ENCODE results near the gene OR4F15. TPM values are rescaled to one million over a fixed set of nuclear protein-coding genes. Genes with fewer than 3 reads are reported as not detected.
"Not testable (repeated sequence)": the region's sequence is repeated elsewhere in the genome, so short reads cannot be mapped to it uniquely, and the experiment has no call there.

Gene OR4F15
- polyA plus RNA-seq, 1 donor (not counting 4 experiments of a cell fraction or from before 2014, with no cell fraction given) = not detected

DNA sequence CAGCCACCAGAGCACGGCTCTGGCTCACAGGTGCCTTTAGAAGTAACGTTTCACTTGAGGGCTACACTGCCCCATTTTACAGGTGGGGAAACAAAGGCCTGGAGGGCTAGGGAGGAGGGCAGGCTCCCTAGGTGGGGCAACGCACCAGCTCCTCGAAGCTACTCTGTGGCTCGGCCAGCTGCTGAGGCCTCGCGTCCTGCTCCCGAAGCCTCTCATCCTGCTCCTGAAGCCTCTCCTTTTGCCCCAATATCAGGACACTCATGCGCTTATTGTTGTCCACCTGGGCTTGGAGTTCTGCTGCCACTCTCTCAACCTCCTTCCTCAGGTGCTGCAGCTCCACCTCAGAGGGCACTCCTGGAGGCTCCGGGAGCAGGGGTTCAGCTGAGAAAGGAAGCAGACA is 36.9 kb upstream of the OR4F15 start:
- dilution Hi-C loops (cut with MboI; ENCODE audit: extremely low pct_ligation_motif_present, low sequenced_read_pairs) = no loop called here
- Histone ChIP-seq H4K20me1 (ENCODE audit: control insufficient read depth, extremely low read depth, insufficient read depth, low read length) (no peaks in the 10 kb centered on the region), H3K9ac (ENCODE audit: control insufficient read depth, extremely low read depth, insufficient read depth, low read length) (no peak overlapping the region), H3K4me3 (ENCODE audit: control insufficient read depth in 2 of 3, extremely low read depth in 1 of 3, insufficient read depth in 2 of 3, low read depth in 1 of 3, low read length in 3 of 3) (no peak overlapping the region), H3K9me3 (ENCODE audit: control insufficient read depth, low read depth, low read length) (no peaks in the 10 kb centered on the region), H3K79me2 (ENCODE audit: control insufficient read depth, insufficient read depth, low read length) (no peaks in the 10 kb centered on the region), H3K36me3 (ENCODE audit: control insufficient read depth in 2 of 2, extremely low read depth in 1 of 2, insufficient read depth in 2 of 2, low read length in 2 of 2) (no peaks in the 10 kb centered on the region), H3K27me3 (ENCODE audit: control insufficient read depth, extremely low read depth, insufficient read depth, low read length) (peaks cover 3% of the 10 kb centered on the region), H3K9me1 (ENCODE audit: control insufficient read depth, extremely low read depth, insufficient read depth, low read length) (no peaks in the 10 kb centered on the region), H2AFZ (ENCODE audit: control insufficient read depth, low read length) (no peak overlapping the region), H3K27ac (ENCODE audit: control insufficient read depth, insufficient read depth, low read length) (no peak overlapping the region), H3K4me2 (ENCODE audit: control insufficient read depth, extremely low read depth, insufficient read depth, low read depth, low read length) (no peak overlapping the region), H3K4me1 (ENCODE audit: control insufficient read depth, extremely low read depth, insufficient read depth, low read length) (no peaks in the 10 kb centered on the region)
- no peak for FAIRE-seq
- no peak for DNase-seq (ENCODE audit: low read depth, low spot score)
- TF ChIP-seq EZH2 (IDR thresholded peaks at IDR 0.05; ENCODE audit: low read length) = no peak

DNA sequence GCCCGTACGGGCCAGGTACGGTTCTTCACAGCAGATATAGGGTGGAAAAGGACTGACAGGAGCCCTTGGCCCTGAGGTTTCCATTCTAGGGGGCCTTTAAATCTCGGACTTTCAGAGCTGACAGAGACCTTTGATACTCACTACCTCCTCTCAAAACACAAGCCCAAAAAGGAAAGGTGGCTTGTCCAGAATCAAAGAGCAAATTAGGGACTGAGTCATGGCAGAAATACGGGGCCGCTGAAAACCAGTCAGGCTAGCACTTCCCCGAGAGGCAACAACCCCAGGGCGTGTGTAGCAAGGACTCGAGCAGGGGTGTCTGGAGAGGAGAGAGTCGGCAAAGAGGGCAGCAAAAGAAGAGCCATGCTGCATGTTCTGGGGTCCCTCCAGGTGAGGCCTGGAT is 33.4 kb upstream of the OR4F15 start:
- FAIRE-seq; H3K79me2 ChIP-seq (ENCODE audit: control insufficient read depth, insufficient read depth, low read length); H3K27me3 ChIP-seq (ENCODE audit: control insufficient read depth, extremely low read depth, insufficient read depth, low read length): not testable (repeated sequence)

DNA sequence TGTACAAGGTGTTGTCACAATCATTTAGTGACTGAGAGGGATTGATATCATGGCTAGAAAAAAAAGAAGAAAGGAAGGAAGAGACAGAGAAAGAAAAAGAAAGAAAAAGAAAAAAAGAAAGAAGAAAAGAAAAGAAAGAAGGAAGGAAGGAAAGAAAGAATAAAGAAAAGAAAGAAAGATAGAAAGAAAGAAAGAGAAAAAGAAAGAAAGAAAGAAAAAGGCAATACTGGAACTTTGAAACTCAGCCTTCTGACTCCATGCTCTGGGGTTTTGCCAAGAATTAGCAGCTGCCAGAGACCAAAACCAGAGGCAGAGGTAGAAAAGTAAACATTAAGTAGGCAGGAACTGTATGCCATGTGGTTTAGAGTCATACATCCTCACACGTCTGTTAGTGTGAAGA is 31.8 kb upstream of the OR4F15 start:
- FAIRE-seq; H3K27ac ChIP-seq (ENCODE audit: control insufficient read depth, insufficient read depth, low read length); H3K9ac ChIP-seq (ENCODE audit: control insufficient read depth, extremely low read depth, insufficient read depth, low read length); dilution Hi-C loops (cut with MboI; ENCODE audit: extremely low pct_ligation_motif_present, low sequenced_read_pairs); H3K9me3 ChIP-seq (ENCODE audit: control insufficient read depth, low read depth, low read length); H3K36me3 ChIP-seq (ENCODE audit: control insufficient read depth in 2 of 2, extremely low read depth in 1 of 2, insufficient read depth in 2 of 2, low read length in 2 of 2); H3K4me2 ChIP-seq (ENCODE audit: control insufficient read depth, extremely low read depth, insufficient read depth, low read depth, low read length); H3K79me2 ChIP-seq (ENCODE audit: control insufficient read depth, insufficient read depth, low read length); H3K4me1 ChIP-seq (ENCODE audit: control insufficient read depth, extremely low read depth, insufficient read depth, low read length); H2AFZ ChIP-seq (ENCODE audit: control insufficient read depth, low read length); H3K27me3 ChIP-seq (ENCODE audit: control insufficient read depth, extremely low read depth, insufficient read depth, low read length); H3K9me1 ChIP-seq (ENCODE audit: control insufficient read depth, extremely low read depth, insufficient read depth, low read length); H4K20me1 ChIP-seq (ENCODE audit: control insufficient read depth, extremely low read depth, insufficient read depth, low read length); DNase-seq (ENCODE audit: low read depth, low spot score); H3K4me3 ChIP-seq (ENCODE audit: control insufficient read depth in 2 of 3, extremely low read depth in 1 of 3, insufficient read depth in 2 of 3, low read depth in 1 of 3, low read length in 3 of 3): not testable (repeated sequence)

More for the DNA sequence above, 33.4 kb upstream of the OR4F15 start:
- H3K4me2 ChIP-seq (ENCODE audit: control insufficient read depth, extremely low read depth, insufficient read depth, low read depth, low read length); DNase-seq (ENCODE audit: low read depth, low spot score); H3K4me3 ChIP-seq (ENCODE audit: control insufficient read depth in 2 of 3, extremely low read depth in 1 of 3, insufficient read depth in 2 of 3, low read depth in 1 of 3, low read length in 3 of 3); H3K4me1 ChIP-seq (ENCODE audit: control insufficient read depth, extremely low read depth, insufficient read depth, low read length); H3K27ac ChIP-seq (ENCODE audit: control insufficient read depth, insufficient read depth, low read length); H3K9ac ChIP-seq (ENCODE audit: control insufficient read depth, extremely low read depth, insufficient read depth, low read length); H3K9me1 ChIP-seq (ENCODE audit: control insufficient read depth, extremely low read depth, insufficient read depth, low read length); H4K20me1 ChIP-seq (ENCODE audit: control insufficient read depth, extremely low read depth, insufficient read depth, low read length); dilution Hi-C loops (cut with MboI; ENCODE audit: extremely low pct_ligation_motif_present, low sequenced_read_pairs); H2AFZ ChIP-seq (ENCODE audit: control insufficient read depth, low read length); H3K9me3 ChIP-seq (ENCODE audit: control insufficient read depth, low read depth, low read length); H3K36me3 ChIP-seq (ENCODE audit: control insufficient read depth in 2 of 2, extremely low read depth in 1 of 2, insufficient read depth in 2 of 2, low read length in 2 of 2): not testable (repeated sequence)

All from keratinocyte (primary cell).